ENCODE results near the gene TMCO1.
"Not testable (repeated sequence)": the region's sequence is repeated elsewhere in the genome, so short reads cannot be mapped to it uniquely, and the experiment has no call there.

TMCO1 gene, protein sequence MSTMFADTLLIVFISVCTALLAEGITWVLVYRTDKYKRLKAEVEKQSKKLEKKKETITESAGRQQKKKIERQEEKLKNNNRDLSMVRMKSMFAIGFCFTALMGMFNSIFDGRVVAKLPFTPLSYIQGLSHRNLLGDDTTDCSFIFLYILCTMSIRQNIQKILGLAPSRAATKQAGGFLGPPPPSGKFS

GRCh38 chr1:165768513-165769394 is at the start of gene TMCO1:
TSS of gene TMCO1 (minus strand) at chr1:165768868. CDS start at chr1:165768751, 117 bp downstream.
- peak; percentile 83 for DNase-seq (ENCODE audit: low read depth)

DNA sequence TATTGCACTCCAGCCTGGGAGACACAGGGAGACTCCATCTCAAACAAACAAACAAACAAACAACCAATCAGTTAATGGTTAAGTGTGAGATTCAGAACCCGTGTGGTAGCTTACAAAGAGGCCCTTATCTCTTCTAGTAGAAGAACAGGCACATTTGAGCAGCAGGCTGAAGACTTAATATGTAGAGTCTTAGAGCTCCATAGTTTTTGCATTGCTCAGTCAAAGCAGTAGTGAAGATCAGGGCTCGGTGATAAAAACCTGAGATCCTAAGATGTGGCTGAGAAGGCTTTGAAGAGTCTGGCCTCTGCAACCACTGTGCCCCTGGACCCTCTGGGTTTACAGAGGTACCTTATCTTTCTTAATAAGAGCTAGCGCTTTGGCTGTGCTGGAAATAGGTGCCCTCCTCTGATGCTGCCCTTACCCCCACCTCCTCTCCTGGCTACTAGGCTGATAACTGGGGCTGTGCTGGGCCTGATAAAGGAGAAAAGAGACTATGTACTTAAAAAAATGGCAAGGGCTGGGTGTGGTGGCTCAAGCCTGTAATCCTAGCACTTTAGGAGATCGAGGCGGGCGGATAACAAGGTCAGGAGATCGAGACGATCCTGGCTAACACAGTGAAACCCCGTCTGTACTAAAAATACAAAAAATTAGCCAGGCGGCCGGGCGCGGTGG is 48.3 kb upstream of the TMCO1 start:
- no peak for DNase-seq (ENCODE audit: low read depth)

- DNase-seq (ENCODE audit: low read depth), result no peak
Measured at GRCh38 chr1:165816157-165816556, 47.5 kb upstream of the TMCO1 start.

DNA sequence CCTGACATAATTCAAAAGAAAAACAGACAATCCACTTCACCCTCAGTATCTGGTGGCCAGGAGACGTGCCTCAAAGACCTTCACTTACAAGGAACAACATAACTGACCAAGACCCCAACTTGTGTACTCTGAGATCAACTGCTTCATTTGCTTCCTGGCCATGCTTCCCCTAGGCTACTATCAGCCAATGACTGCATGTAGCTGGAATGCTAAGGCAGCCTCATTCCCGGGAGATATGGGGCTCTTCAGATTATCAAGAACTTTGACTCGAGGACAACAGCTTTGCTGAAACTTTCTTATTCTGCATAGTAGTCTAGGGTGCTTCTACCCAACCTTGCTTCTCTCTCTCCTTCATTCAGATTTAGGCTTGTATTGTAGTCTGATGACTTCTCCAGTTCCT is 47.1 kb upstream of the TMCO1 start:
- DNase-seq (ENCODE audit: low read depth), result no peak

DNA sequence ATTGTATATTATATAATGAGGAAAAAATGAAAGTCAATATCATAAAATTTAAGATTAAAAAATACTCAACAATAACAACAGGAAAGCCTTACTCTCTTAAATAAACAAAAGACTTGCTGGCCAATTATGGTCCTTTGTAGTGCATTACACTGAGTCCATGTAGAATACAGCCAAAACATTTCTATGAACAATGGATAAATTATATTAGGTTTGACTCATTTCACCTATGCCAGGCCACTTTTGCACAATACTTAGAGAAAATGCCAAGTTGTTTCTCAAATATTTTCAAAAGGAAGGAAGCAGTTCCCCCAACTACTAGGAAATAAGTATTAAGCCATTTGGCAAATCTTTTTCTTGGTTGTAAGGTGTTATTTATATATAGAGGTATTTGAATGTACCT is 38.9 kb upstream of the TMCO1 start:
- no peak for DNase-seq (ENCODE audit: low read depth)

DNA sequence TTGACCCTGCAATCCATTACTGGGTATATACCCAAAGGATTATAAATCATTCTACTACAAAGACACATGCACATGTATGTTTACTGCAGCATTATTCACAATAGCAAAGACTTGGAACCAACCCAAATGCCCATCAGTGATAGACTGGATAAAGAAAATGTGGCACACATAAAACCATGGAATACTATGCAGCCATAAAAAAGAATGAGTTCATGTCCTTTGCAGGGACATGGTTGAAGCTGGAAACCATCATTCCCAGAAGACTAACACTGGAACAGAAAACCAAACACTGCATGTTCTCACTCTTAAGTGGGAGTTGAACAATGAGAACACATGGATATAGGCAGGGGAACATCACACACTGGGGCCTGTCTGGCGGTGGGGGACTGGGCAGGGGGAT is 35.8 kb upstream of the TMCO1 start:
- not testable (repeated sequence) for DNase-seq (ENCODE audit: low read depth)

- DNase-seq (ENCODE audit: low read depth), result no peak
Measured at GRCh38 chr1:165799387-165799786, 30.7 kb upstream of the TMCO1 start.

DNA sequence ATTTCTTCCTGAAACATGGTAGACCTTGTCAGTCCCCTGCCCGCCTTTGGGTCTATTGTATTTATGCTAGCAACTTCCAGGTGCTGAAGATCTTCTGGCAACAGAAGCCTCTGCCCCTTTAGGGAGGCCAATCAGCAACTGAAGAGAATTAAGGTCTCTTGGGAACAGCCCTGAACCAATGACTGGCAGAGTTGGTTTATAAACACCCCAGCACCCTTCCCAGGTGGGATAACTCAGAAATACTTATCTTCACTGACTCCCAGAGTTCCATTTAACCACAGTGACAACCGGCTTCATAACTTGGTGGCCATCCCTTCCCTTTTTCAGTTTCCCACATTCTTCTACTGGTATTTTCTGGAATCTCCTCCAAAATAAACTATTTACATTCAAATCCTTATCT is 27.2 kb upstream of the TMCO1 start:
- DNase-seq (ENCODE audit: low read depth), result no peak

DNA sequence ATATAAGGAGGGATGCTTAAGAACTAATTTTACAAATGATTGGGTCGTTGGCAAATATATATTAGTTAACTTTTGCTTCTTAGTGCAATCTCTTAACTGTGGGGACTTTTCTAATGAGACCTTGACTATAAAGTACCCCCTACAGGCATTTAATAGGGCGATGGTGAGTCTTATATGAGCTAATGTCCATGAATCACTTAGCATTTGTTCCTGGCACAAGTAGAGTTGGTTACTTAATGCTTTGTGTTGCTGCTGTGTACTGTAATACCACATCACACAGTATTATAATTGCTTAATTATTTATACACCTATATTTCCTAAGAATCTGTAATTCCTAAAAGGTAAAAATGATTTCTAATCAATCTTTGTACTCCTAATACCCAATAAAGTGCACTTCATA is 25.3 kb upstream of the TMCO1 start:
- no peak for DNase-seq (ENCODE audit: low read depth)

DNA sequence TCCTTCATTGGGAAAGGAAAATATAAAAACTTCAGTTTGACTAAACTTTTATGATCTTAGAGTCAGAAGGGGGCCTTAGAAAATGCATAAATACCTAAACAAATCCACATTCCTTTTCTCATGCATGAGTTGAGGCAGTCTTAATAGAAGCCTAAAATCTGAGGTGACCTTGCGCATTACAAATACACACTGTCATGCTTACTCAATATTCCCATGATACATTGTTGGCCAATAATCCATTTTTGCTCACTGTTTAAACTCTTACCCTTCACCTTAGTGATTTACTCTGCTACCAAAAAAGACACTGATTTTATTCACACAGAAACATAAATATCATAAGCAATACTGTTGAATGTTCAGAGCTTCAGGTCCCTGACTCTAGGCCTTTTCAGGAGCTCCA is 19.1 kb upstream of the TMCO1 start:
- DNase-seq (ENCODE audit: low read depth), result no peak

- DNase-seq (ENCODE audit: low read depth), result not testable (repeated sequence)
Measured at GRCh38 chr1:165783519-165783918, 14.9 kb upstream of the TMCO1 start.

- not testable (repeated sequence) for DNase-seq (ENCODE audit: low read depth)
Measured at GRCh38 chr1:165778197-165778596, 9.5 kb upstream of the TMCO1 start.

- DNase-seq (ENCODE audit: low read depth), result no peak
Measured at GRCh38 chr1:165773324-165773965, 4.8 kb upstream of the TMCO1 start.

GRCh38 chr1:165772739-165773138 is 4.1 kb upstream of the TMCO1 start:
- no peak for DNase-seq (ENCODE audit: low read depth)

DNA sequence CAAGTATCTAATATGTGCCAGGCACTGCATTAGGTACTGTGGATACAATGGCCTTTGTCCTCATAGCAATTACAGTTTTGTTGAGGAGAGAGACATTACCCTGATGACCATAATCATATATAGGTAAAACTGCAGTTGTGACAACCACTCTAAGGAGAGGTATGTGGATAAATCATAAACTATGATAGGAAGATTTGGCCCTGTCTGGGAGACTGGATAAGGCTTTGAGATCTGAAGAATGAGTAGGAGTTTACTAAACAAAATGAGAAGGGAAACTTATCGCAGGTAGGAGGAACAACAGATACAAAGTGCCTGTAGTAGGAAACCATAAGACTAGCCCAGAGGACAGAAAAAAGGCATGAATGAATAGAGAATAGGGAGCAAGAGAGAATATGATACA is 4.4 kb downstream of the TMCO1 start:
- DNase-seq (ENCODE audit: low read depth), result no peak

DNA sequence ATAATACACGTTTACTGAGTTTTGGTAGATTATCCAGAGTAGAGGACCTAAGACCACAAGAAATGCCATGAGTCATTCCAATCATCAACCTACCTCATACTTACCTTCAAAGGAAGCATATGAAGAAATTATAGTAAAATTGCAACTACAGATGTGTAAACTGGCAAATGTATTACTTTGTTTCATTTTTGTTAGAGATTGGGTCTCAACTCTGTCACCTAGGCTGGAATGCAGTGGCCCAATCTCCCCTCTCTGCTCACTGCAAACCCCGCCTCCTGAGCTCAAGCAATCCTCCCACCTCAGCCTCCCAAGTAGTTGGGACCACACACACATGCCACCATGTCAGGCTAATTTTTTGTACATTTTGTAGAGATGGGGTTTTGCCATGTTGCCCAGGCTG is 5.2 kb downstream of the TMCO1 start:
- no peak for DNase-seq (ENCODE audit: low read depth)

- no peak for DNase-seq (ENCODE audit: low read depth)
Measured at GRCh38 chr1:165762725-165763124, 5.9 kb downstream of the TMCO1 start.

DNA sequence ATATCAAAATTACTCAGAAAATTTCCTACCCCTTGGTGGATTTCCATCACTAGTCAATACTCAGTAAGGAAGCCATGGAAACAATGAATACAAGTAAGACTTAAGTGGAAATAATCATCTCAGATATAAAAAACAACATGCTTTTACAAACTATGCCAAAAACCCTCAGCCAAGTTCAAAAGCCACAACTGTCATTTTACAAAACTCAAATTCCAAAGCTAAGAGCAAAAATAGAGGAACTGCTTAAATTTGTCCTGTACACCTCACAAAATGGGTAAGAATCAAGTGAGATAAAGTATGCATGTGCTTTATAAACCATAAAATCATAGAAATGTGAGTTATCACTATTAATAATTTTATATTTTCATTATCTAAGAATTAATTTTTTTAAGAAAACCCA is 9.6 kb downstream of the TMCO1 start:
- no peak for DNase-seq (ENCODE audit: low read depth)

DNA sequence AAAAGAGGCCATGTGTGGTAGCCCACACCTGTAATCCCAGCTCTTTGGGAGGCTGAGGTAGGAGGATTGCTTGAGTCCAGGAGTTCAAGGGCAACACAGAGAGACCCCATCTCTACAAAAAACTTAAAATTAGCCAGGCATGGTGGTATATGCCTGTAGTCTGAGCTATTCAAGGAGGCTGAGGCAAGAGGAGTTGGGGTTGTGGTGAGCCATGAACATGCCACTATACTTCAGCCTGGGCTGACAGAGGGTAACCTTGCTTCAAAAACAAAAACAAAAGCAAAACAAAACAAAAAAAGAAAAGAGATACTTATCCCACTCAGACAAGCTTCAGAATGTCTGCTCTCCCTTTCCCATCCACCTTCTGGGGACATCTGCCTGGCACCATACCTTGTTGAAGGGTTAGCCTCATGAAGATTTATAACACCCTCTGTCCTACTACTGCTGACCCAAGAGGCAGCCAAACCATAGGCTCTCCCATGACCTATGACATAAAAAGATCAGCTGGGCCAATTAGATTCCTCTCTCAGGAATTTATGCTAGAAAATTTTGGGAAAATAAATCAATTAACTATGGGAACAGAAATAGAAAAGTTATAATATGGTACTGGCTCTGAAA is 13.2 kb downstream of the TMCO1 start:
- no peak for DNase-seq (ENCODE audit: low read depth)

DNA sequence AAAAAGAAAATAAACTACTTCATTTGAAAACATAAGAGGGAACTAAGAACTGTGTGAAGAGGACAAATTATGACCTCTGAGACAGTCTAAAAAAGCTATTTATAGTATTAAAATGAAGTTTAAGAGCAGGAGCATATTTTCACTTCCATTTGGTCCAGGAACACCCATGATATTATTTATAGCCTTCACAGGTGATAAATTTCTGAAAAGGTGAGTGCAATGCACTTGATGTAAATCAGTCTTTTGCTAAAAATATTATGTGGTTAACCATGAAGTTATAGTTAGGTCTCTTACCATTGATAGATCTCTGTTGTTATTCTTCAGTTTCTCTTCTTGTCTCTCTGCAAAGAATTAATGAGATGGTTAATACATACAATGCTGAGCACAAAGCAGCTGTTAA is 14.7 kb downstream of the TMCO1 start:
- DNase-seq (ENCODE audit: low read depth), result no peak

GRCh38 chr1:165748550-165748949 is 20.1 kb downstream of the TMCO1 start:
- DNase-seq (ENCODE audit: low read depth), result no peak

All from stimulated activated CD8-positive, alpha-beta memory T cell treated with anti-CD3 and anti-CD28 coated beads, Interleukin-12 subunit alpha, Interleukin-12 subunit beta, amount 100 ng/mL, for 4 hours (primary cell).